ENCODE measurements around the gene PRTN3.
"Not testable (repeated sequence)": the region's sequence is repeated elsewhere in the genome, so short reads cannot be mapped to it uniquely, and the experiment has no call there.

Gene PRTN3

DNA sequence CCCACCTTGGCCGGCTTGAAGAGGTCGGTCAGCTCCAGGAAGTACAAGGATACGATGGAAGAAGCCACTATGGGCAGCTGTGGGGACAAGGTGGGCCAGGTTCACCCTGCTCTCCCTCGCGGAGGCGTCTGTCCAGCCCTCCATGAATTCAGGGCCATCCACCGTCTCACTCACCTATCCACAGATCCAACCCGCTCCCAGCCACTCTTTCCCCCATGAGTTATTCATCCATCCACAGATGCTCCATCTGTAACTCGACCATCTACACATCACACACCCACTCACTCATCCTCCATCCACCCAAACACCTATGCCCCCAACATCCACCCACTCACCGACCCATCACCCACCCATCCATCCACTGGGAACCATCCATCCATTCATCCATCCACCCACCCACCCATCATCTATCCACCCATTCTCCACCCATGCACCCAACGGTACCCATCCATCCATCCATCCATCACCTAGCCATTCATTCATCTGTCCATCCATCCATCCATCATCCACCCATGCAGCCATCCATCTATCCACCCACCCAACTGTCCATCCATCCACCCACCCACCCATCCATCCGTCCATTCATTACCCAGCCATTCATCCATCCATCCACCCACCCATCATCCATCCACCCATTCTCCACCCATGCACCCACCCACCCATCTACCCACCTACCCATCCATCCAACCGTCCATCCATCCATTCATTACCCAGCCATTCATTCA lies 24.9 kb upstream of the PRTN3 start:
- TF ChIP-seq, protein P1, sequence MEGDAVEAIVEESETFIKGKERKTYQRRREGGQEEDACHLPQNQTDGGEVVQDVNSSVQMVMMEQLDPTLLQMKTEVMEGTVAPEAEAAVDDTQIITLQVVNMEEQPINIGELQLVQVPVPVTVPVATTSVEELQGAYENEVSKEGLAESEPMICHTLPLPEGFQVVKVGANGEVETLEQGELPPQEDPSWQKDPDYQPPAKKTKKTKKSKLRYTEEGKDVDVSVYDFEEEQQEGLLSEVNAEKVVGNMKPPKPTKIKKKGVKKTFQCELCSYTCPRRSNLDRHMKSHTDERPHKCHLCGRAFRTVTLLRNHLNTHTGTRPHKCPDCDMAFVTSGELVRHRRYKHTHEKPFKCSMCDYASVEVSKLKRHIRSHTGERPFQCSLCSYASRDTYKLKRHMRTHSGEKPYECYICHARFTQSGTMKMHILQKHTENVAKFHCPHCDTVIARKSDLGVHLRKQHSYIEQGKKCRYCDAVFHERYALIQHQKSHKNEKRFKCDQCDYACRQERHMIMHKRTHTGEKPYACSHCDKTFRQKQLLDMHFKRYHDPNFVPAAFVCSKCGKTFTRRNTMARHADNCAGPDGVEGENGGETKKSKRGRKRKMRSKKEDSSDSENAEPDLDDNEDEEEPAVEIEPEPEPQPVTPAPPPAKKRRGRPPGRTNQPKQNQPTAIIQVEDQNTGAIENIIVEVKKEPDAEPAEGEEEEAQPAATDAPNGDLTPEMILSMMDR (conservative IDR thresholded peaks at IDR 0.05; ENCODE audit: low read depth) = no peak
- ChIA-PET POLR2A (ENCODE audit: low non-redundant PET) (no interaction called here), CTCF (no interaction called here)
- DNase-seq (ENCODE audit: low spot score) = no peak
- H3K27ac ChIP-seq = no peak overlapping the region

DNA sequence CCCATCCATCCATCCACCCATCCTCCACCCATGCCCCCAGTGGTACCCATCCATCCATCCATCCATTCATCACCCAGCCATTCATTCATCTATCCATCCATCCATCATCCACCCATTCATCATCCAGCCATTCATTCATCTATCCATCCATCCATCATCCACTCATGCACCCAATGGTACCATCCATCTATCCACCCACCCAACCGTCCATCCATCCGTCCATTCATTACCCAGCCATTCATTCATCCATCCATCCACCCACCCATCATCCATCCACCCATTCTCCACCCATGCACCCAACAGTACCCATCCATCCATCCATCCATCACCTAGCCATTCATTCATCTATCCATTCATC lies 24.3 kb upstream of the PRTN3 start:
- POLR2A ChIA-PET (ENCODE audit: low non-redundant PET) = no interaction called here
- TF ChIP-seq, protein P1 (conservative IDR thresholded peaks at IDR 0.05; ENCODE audit: low read depth) = no peak
- CTCF ChIA-PET = no interaction called here
- no peak overlapping the region for H3K27ac ChIP-seq
- DNase-seq (ENCODE audit: low spot score) = no peak

DNA sequence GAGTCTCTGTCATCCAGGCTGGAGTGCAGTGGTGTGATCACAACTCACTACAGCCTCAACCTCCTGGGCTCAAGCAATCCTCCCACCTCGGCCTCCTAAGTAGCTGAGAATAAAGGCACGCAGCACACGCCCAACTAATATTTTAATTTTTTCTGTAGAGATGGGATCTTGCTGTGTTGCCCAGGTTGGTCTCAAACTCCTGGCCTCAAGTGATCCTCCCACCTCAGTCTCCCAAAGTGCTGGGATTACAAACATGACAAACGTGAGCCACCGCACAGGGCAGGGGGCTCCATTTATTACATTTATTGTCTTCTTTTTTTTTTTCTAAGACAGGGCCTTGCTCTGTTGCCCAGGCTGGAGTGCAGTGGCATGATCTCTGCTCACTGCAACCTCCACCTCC lies 20.6 kb upstream of the PRTN3 start:
- H3K27ac ChIP-seq; DNase-seq (ENCODE audit: low spot score); POLR2A ChIA-PET (ENCODE audit: low non-redundant PET): not testable (repeated sequence)
- CTCF ChIA-PET = interaction anchor here (0.6 to 0.7 kb wide), 2 partner anchors 17 to 238 kb away, joined by 3 to 4 read pairs; no protein-coding TSS in a partner anchor

DNA sequence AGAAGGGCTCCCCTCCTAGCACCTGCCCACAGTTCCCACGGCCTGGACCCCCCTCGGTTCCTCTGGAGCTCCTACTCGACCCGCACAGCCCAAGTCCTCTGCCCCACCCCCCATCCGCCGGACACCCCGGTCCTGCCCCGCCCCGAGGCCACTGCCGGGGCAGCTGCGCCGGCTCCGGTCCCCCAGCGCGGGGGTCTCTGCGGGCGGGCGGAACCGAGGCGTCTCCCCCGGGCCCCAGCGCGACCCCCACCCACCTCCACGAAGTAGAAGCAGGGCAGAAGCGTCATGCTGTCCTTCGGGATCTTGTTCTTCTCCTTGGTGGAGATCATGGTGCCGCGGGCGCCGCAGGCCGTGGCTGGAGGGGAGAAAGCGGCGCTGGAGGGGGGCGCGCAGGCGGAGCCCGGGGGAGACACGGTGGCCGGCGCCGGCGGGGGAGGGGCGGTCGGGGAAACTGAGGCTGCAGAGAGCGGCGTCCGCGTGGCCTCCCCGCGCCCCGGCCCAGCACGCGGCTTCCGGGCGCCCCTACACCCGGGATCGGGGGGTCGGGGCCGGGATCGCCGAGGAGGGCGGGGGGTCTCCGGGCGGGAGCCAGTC lies 19.5 kb upstream of the PRTN3 start:
- ChIA-PET CTCF (no interaction called here), POLR2A (ENCODE audit: low non-redundant PET) (no interaction called here)
- no peak for DNase-seq (ENCODE audit: low spot score)
- TF ChIP-seq, protein P1 (conservative IDR thresholded peaks at IDR 0.05; ENCODE audit: low read depth) = no peak
- no peak overlapping the region for H3K27ac ChIP-seq

DNA sequence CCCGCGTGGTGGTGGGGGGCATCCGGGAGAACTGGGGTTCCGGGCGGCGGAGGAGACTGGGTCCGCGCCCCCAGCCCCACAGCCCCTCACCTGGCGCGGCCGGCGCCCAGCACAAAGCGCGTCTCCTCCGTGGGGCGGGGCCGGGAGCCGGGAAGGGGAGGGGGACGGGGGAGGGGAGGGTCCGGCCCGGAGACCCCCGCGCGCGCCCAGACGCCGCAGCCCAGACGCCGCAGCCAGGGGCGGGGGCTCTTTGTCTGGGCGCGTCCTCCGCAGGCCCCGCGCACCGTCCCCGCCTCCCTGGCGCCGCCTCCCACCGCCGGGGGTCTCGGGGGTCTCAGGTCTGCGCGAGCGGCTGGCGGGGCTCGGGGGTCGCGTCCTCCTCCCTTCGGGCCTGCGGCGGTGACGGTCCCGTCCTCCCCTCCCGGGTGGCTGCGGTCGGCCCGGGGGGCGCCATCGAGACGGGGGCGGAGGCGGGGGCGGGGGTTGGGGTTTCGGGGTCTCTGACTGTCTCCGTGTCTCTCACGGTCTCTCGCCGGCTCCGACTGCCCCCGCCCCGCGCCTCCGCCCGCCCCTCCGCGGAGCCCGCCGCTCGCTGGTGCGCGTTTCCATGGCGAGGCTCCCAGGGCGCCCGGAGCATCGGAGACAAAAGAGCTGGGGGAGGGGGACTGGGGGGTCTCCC lies 18.8 kb upstream of the PRTN3 start, which contains the start of gene PLPPR3:
TSS of gene PLPPR3 (minus strand) at position 131 of the 679 bp plus-strand sequence. CDS start 396 bp downstream, outside the sequence.
- POLR2A ChIA-PET (ENCODE audit: low non-redundant PET) = no interaction called here
- DNase-seq (ENCODE audit: low spot score) = no peak
- TF ChIP-seq, protein P1 (conservative IDR thresholded peaks at IDR 0.05; ENCODE audit: low read depth) = no peak
- CTCF ChIA-PET = no interaction called here
- H3K27ac ChIP-seq = no peak within 1 kb of the TSS

- POLR2A ChIA-PET (ENCODE audit: low non-redundant PET) = no interaction called here
- no peak for DNase-seq (ENCODE audit: low spot score)
Observed at GRCh38 chr19:823565-824121, 17.2 kb upstream of the PRTN3 start.

More at GRCh38 chr19:823565-824121, 17.2 kb upstream of the PRTN3 start:
- CTCF ChIA-PET = interaction anchor here (0.8 kb wide), 1 partner anchor 161 kb away, joined by 3 read pairs; no protein-coding TSS in a partner anchor
- H3K27ac ChIP-seq = no peak overlapping the region
- TF ChIP-seq, protein P1 (conservative IDR thresholded peaks at IDR 0.05; ENCODE audit: low read depth) = no peak

Data from RWPE1 (cell line).